ENCODE results near the gene PYGB. TPM values are rescaled to one million over a fixed set of nuclear protein-coding genes. Genes with fewer than 3 reads are reported as not detected.

Gene PYGB
- total RNA-seq, 1 experiment from 2014 or later = 435 TPM

- Mint-ChIP-seq H3K36me3 (ENCODE audit: insufficient read depth, unreplicated experiment) (peaks cover 38% of the 10 kb centered on the region), H3K27me3 (ENCODE audit: insufficient read depth, unreplicated experiment) (no peaks in the 10 kb centered on the region), H3K4me3 (ENCODE audit: unreplicated experiment) (no peak overlapping the region), H3K9me3 (ENCODE audit: unreplicated experiment) (no peaks in the 10 kb centered on the region), H3K27ac (ENCODE audit: low read depth, unreplicated experiment) (no peak overlapping the region), H3K4me1 (ENCODE audit: insufficient read depth, unreplicated experiment) (no peaks in the 10 kb centered on the region)
- TF ChIP-seq, protein P1, sequence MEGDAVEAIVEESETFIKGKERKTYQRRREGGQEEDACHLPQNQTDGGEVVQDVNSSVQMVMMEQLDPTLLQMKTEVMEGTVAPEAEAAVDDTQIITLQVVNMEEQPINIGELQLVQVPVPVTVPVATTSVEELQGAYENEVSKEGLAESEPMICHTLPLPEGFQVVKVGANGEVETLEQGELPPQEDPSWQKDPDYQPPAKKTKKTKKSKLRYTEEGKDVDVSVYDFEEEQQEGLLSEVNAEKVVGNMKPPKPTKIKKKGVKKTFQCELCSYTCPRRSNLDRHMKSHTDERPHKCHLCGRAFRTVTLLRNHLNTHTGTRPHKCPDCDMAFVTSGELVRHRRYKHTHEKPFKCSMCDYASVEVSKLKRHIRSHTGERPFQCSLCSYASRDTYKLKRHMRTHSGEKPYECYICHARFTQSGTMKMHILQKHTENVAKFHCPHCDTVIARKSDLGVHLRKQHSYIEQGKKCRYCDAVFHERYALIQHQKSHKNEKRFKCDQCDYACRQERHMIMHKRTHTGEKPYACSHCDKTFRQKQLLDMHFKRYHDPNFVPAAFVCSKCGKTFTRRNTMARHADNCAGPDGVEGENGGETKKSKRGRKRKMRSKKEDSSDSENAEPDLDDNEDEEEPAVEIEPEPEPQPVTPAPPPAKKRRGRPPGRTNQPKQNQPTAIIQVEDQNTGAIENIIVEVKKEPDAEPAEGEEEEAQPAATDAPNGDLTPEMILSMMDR (IDR thresholded peaks at IDR 0.05; ENCODE audit: unreplicated experiment) = no peak
- BruUV-seq (replicated peaks) = no TSS peak
- no peak for DNase-seq (ENCODE audit: unreplicated experiment)
- CTCF ChIA-PET = no interaction called here
- POLR2A ChIA-PET = interaction anchor here (0.6 to 2.3 kb wide), 4 partner anchors 9 to 95 kb away, joined by 3 to 9 read pairs (median 3); no protein-coding TSS in a partner anchor
- intact Hi-C loops (cut with micrococcal nuclease) = no loop called here
Observed at GRCh38 chr20:25212242-25212641, 35.6 kb upstream of the PYGB start.

DNA sequence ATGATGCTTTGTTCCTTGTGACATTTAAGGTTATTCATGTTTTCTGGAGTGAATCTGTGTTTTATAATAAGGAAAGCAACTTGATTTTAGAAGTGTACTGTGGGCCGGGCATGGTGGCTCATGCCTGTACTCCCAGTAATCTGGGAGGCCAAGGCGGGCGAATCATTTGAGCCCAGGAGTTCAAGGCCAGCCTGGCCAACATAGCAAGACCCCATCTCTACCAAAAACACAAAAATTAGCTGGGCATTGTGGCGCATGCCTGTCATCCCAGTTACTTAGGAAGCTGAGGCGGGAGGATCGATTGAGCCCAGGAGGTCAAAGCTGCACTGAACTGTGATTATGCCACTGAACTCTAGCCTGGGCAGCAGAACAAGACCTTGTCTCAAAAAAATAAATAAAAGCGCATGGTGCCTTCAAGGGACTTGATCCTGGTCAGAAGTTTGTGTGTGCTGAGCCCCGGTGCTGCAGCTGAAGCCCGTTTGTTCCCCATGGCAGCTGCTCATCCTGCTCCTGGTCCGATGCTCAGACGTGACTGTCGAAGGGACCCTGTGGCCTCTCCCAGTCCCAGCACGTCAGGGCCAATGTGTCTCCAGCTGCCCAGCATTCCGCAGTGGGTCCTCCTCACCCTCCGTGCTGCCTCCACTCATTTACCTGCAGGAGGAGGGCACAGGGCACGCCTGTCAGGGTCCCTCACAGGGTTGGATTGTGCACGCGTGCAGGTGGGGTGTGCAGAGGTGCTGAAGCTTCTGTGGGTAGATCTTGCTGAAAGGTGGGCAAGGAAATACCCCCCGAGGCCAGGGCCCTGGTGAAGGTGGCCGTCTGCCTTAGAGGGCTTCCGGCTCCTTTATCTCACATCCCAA lies 34.1 kb upstream of the PYGB start:
- Mint-ChIP-seq H3K36me3 (ENCODE audit: insufficient read depth, unreplicated experiment) (peaks cover 43% of the 10 kb centered on the region), H3K4me1 (ENCODE audit: insufficient read depth, unreplicated experiment) (no peaks in the 10 kb centered on the region), H3K27ac (ENCODE audit: low read depth, unreplicated experiment) (no peak overlapping the region), H3K27me3 (ENCODE audit: insufficient read depth, unreplicated experiment) (no peaks in the 10 kb centered on the region), H3K9me3 (ENCODE audit: unreplicated experiment) (no peaks in the 10 kb centered on the region), H3K4me3 (ENCODE audit: unreplicated experiment) (no peak overlapping the region)
- no TSS peak for BruUV-seq (replicated peaks)
- DNase-seq (ENCODE audit: unreplicated experiment) = no peak
- intact Hi-C loops (cut with micrococcal nuclease) = no loop called here
- ChIA-PET POLR2A (interaction anchor here (0.7 to 1.5 kb wide), 3 partner anchors 19 to 25 kb away, joined by 3 read pairs; no protein-coding TSS in a partner anchor), CTCF (interaction anchor here (0.9 to 1.3 kb wide), 2 partner anchors 11 to 19 kb away, joined by 3 to 6 read pairs; no protein-coding TSS in a partner anchor)
- TF ChIP-seq, protein P1 (IDR thresholded peaks at IDR 0.05; ENCODE audit: unreplicated experiment) = no peak

DNA sequence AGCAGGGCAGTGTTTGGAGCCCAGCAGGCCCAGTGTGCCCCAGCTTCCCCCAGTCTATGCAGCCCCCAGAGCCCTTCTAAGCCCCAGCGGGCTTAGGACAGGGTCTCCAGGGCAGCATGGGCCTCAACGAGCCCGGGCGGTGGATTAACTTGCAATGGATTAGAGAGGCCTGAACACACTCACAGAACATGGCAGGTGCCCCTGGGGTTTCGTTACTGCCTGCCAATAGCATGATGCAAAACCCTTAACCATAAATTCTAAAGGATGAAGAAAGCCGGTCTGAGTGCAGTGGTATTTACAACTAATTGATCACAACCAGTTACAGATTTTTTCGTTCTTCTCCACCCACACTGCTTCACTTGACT lies 33.5 kb upstream of the PYGB start:
- TF ChIP-seq, protein P1 (IDR thresholded peaks at IDR 0.05; ENCODE audit: unreplicated experiment) = no peak
- Mint-ChIP-seq H3K4me3 (ENCODE audit: unreplicated experiment) (no peak overlapping the region), H3K36me3 (ENCODE audit: insufficient read depth, unreplicated experiment) (peaks cover 50% of the 10 kb centered on the region), H3K27me3 (ENCODE audit: insufficient read depth, unreplicated experiment) (no peaks in the 10 kb centered on the region), H3K9me3 (ENCODE audit: unreplicated experiment) (no peaks in the 10 kb centered on the region), H3K4me1 (ENCODE audit: insufficient read depth, unreplicated experiment) (no peaks in the 10 kb centered on the region), H3K27ac (ENCODE audit: low read depth, unreplicated experiment) (no peak overlapping the region)
- intact Hi-C loops (cut with micrococcal nuclease) = no loop called here
- no TSS peak for BruUV-seq (replicated peaks)
- CTCF ChIA-PET = interaction anchor here (0.9 to 1.3 kb wide), 2 partner anchors 10 to 19 kb away, joined by 3 to 6 read pairs; no protein-coding TSS in a partner anchor
- POLR2A ChIA-PET = interaction anchor here (0.7 to 1.5 kb wide), 5 partner anchors 11 to 37 kb away, joined by 3 read pairs; no protein-coding TSS in a partner anchor
- DNase-seq (ENCODE audit: unreplicated experiment) = no peak

- TF ChIP-seq, protein P1 (IDR thresholded peaks at IDR 0.05; ENCODE audit: unreplicated experiment) = no peak
- ChIA-PET POLR2A (interaction anchor here (0.7 to 1.5 kb wide), 4 partner anchors 11 to 37 kb away, joined by 3 read pairs; no protein-coding TSS in a partner anchor), CTCF (interaction anchor here (0.5 to 0.7 kb wide), 2 partner anchors 17 to 37 kb away, joined by 3 read pairs; no protein-coding TSS in a partner anchor)
- no TSS peak for BruUV-seq (replicated peaks)
- no peak for DNase-seq (ENCODE audit: unreplicated experiment)
- no peaks in the 10 kb centered on the region for H3K4me1 Mint-ChIP-seq (ENCODE audit: insufficient read depth, unreplicated experiment)
- intact Hi-C loops (cut with micrococcal nuclease) = no loop called here
- H3K36me3 Mint-ChIP-seq (ENCODE audit: insufficient read depth, unreplicated experiment) = peaks cover 51% of the 10 kb centered on the region
- no peak overlapping the region for H3K4me3 Mint-ChIP-seq (ENCODE audit: unreplicated experiment)
- no peak overlapping the region for H3K27ac Mint-ChIP-seq (ENCODE audit: low read depth, unreplicated experiment)
- no peaks in the 10 kb centered on the region for H3K27me3 Mint-ChIP-seq (ENCODE audit: insufficient read depth, unreplicated experiment)
- H3K9me3 Mint-ChIP-seq (ENCODE audit: unreplicated experiment) = no peaks in the 10 kb centered on the region
Observed at GRCh38 chr20:25214819-25215218, 33.1 kb upstream of the PYGB start.

Data from MCF 10A (cell line).